Esophagus squamous epithelium (tissue), 4 donors: Measurements from ENCODE around the gene PTPRD.

ENCODE experiments used
- CTCF ChIP-seq, 6 experiments: fragments of 450-650 bp in 4 of 6; fragments of 200-600 bp in 2 of 6; sonication (generic) in 2 of 6; IDR thresholded peaks; one replicate each; pipeline ENCODE4 v1.5.1; 2016 to 2019; ENCODE audit warnings: antibody characterized with exemption in 6 of 6, mild to moderate bottlenecking in 4 of 6, moderate library complexity in 4 of 6
- POLR2A ChIP-seq, 4 donors: fragments of 450-650 bp; IDR thresholded peaks; one replicate each; pipeline ENCODE4 v1.6.1; 2017; ENCODE audit warnings: antibody characterized with exemption in 4 of 4, mild to moderate bottlenecking in 4 of 4, moderate library complexity in 3 of 4

GRCh38 chr9:10041726-10042229 lies 571.0 kb downstream of the PTPRD start:
- TF ChIP-seq CTCF (IDR thresholded peaks at IDR 0.05) (no peak), POLR2A (IDR thresholded peaks at IDR 0.05) (no peak)
